Activated effector memory CD4-positive, alpha-beta T cell treated with anti-CD3 and anti-CD28 coated beads, Interleukin-2, amount 50 U/mL, for 16 hours (primary cell): ENCODE data around the gene DCHS2.

Experiments
- DNase-seq: peaks from one replicate; pipeline ENCODE4 v3.0.0-alpha.2; 2020

The DCHS2 gene

GRCh38 chr4:154444958-154445357, 46.6 kb downstream of the DCHS2 start:
- DNase-seq = no peak

- no peak for DNase-seq
Measured at GRCh38 chr4:154441982-154442381, 49.6 kb downstream of the DCHS2 start.

GRCh38 chr4:154441124-154441523, 50.5 kb downstream of the DCHS2 start:
- DNase-seq = no peak

DNA sequence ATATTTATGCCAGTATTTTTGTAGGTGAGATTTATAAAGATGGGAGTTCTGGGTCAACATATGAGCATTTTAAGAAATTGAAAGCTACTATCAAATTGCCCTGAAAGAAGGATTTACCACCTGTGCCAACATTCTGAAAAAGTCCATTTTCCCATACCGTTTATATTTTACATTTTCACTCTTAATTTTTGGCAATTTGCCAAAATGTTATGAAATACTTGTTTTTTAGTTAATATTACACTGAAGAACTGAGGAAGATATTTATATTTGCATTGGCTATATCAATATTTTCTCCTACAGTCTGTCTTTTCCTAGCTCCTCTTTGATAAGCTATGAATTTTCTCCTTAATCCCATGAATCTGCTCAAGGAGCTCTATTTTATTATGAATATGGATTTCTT, 52.4 kb downstream of the DCHS2 start:
- no peak for DNase-seq

- no peak for DNase-seq
Measured at GRCh38 chr4:154435895-154436294, 55.7 kb downstream of the DCHS2 start.

GRCh38 chr4:154433543-154433942, 58.1 kb downstream of the DCHS2 start:
- no peak for DNase-seq

- DNase-seq = no peak
Measured at GRCh38 chr4:154429176-154429575, 62.4 kb downstream of the DCHS2 start.

DNA sequence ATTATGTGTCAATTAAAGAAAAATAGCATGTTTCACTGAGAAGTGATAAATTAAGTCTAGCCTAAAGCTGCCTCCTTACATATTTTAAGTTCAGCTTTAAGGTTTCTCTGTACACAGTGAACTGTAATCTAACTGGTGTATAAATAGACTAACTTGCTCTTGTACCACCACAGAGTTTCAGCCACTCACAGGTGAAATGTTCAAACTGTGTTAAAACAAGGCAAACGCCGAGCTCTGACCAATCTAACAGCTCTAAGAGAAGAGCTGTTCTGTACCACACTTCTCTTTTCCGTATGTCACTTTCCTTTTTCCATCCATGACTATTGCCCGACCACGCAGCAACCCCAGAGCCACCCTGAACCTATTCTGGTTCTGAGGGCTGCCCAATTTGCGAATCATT, 64.5 kb downstream of the DCHS2 start:
- DNase-seq = no peak

DNA sequence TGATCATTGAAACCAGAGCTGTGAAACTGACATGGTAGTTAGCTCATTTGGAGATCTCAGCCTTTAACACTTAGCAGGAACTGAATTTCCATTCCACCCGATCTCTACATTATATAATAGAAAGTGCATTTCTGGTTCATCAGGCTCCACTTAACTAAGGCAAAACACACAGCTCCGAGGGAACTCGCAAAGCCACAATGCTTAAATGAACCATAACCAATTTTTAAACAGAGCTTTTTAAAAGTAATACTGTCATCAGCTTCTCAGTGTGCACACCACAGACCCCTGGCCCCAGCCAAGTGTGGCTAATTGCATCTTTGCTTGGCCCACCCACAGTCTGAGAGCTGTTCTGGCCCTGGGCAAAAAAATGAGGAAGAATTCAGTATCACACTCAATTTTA, 66.1 kb downstream of the DCHS2 start:
- no peak for DNase-seq

DNA sequence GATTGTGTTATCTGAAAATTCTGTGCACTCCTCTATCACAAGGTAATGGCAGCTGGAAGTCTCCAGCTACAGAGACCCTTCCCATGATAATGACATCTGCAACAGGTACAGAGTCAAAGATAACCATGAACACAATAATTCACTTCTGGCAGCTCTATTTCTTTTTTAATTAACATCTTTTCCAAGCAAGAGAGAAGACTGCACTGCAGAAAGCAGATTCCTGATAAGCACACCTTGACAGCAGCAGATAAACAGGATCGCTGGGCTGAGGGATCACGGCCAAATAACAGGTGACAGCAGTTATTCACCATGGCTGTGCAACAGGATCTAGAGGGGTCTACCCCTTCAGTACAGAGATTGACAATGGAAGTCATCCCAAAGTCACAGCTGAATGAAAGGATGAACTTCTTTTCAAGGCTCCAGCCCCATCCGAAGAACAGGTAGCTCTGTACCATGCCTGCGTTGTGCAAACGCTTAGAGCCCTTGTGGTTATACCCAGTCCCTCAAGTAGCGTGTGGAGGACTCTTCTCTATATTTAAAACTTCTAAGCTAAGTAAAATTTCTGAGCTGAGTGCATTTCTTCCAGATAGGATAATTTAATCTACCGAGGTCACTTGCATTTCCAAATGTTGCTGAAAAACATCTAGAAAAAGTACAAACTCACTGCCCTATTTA, 66.7 kb downstream of the DCHS2 start:
- no peak for DNase-seq

DNA sequence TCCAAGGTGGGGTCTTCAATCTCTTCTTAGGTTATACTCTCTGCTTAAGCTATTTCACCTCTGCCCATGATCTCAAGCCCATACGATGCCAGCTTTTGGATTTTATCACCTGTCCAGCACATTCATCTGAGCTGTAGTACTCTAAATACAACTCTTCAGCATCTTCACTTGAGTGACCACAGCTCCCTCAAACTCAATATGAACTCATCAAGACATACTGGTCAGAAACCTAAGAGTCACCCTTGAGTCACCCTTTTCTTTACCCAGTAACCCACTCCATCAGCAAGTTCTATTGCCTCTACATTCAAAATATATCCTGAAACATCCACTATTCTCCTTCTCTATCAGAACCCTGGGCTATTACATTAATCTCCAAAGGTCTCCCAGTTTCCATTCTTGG, 69.4 kb downstream of the DCHS2 start:
- no peak for DNase-seq

GRCh38 chr4:154421618-154422017, 70.0 kb downstream of the DCHS2 start:
- no peak for DNase-seq

DNA sequence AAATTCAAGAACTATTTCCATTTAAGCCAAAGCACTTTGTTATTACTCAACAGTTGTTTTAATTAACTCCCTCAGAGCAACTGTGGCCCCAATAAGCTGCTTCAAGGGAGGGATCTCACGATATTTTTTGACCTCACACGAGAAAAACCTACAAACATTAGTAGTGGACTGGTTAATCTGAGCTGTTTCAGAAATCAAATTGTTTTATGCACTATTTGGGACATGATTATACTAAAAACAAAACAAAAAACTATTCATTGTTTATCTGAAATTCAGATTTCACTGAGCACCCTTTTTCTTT, 74.3 kb downstream of the DCHS2 start:
- no peak for DNase-seq

GRCh38 chr4:154416190-154416547, 75.4 kb downstream of the DCHS2 start:
- DNase-seq = no peak

- DNase-seq = no peak
Measured at GRCh38 chr4:154415313-154415712, 76.3 kb downstream of the DCHS2 start.

GRCh38 chr4:154414796-154415195, 76.8 kb downstream of the DCHS2 start:
- no peak for DNase-seq

DNA sequence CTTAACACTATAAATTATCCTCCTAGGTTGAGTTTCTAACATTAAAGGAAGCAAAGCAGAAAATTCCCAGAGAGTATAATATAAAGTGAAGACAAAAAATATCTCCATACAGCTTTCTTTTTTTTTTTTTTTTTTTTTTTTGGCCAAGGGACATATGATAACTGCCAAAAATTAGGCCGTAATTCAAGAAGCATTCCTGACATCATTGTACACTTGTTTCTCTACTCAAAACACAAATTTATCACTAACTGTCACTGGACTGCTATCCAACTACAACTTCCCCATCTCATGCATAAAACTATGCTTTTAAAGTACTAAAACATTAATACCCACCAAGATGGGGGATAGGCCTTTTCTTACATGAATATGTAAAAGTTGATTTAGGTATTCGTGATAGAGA, 77.2 kb downstream of the DCHS2 start:
- no peak for DNase-seq

- no peak for DNase-seq
Measured at GRCh38 chr4:154407443-154407842, 84.2 kb downstream of the DCHS2 start.

- no peak for DNase-seq
Measured at GRCh38 chr4:154406018-154406795, 85.4 kb downstream of the DCHS2 start.

GRCh38 chr4:154399259-154399974, 92.2 kb downstream of the DCHS2 start:
- DNase-seq = no peak

- no peak for DNase-seq
Measured at GRCh38 chr4:154390324-154390723, 101.3 kb downstream of the DCHS2 start.

GRCh38 chr4:154389148-154389547, 102.5 kb downstream of the DCHS2 start:
- DNase-seq = no peak

DNA sequence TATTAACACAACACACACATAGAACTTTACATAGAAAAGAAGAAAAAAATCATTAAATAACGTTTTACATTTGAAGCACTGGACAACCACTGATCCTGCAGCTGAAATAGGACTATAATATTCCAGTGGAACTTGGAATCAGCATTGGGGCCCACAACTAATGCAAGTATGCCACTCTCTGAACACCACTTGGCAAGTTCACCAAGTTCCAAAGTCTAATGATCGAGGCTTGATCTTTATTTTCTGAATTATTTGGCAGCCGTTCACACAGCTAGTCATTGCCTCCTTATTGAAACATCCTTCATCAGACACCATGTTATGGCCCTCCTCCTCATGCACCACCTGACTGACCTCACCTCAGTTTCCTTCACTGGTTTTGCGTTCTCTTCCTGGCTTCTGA, 107.6 kb downstream of the DCHS2 start:
- no peak for DNase-seq

GRCh38 chr4:154376486-154376885, 115.1 kb downstream of the DCHS2 start:
- DNase-seq = no peak
